Skeletal muscle tissue (tissue), 4 donors: ENCODE data around the gene PTPRM. TPM values are rescaled to one million over a fixed set of nuclear protein-coding genes. Genes with fewer than 3 reads are reported as not detected.

Experiments
- H3K27ac ChIP-seq: one replicate; pipeline ENCODE4 v1.7.0; 2013; ENCODE audit warnings: mild to moderate bottlenecking, low read depth, low read length, inconsistent platforms
- H3K27me3 ChIP-seq, 3 donors: one replicate each; pipeline ENCODE4 v1.7.0; 2013; ENCODE audit warnings: low read length in 3 of 3; ENCODE audit not compliant: control insufficient read depth in 3 of 3, insufficient read depth in 3 of 3
- H3K36me3 ChIP-seq, 3 donors: one replicate each; pipeline ENCODE4 v1.7.0; 2013; ENCODE audit warnings: low read length in 3 of 3; ENCODE audit not compliant: control insufficient read depth in 3 of 3, insufficient read depth in 3 of 3
- H3K4me1 ChIP-seq, 3 donors: one replicate each; pipeline ENCODE4 v1.7.0; 2013; ENCODE audit warnings: low read length in 3 of 3, mild to moderate bottlenecking in 3 of 3; ENCODE audit not compliant: control insufficient read depth in 3 of 3, insufficient read depth in 3 of 3
- H3K4me3 ChIP-seq, 3 donors: one replicate each; pipeline ENCODE4 v1.7.0; 2013; ENCODE audit warnings: low read length in 3 of 3
- H3K9ac ChIP-seq, 3 donors: one replicate each; pipeline ENCODE4 v1.7.0; 2013; ENCODE audit warnings: low read length in 3 of 3, mild to moderate bottlenecking in 3 of 3, moderate library complexity in 2 of 3, low read depth in 1 of 3
- H3K9me3 ChIP-seq, 3 donors: one replicate each; pipeline ENCODE4 v1.7.0; 2013; ENCODE audit warnings: low read length in 3 of 3; ENCODE audit not compliant: control insufficient read depth in 3 of 3
- total RNA-seq: library from RNA; depleted of rRNA; stranded (reverse); fragments of >200 nt; gene quantifications from one replicate; pipeline ENCODE4 v1.2.3, GENCODE V29; 2014
- donor health status: Osteomylitis.

The PTPRM gene
- total RNA-seq, 1 donor from 2014 or later: 68.9 TPM

DNA sequence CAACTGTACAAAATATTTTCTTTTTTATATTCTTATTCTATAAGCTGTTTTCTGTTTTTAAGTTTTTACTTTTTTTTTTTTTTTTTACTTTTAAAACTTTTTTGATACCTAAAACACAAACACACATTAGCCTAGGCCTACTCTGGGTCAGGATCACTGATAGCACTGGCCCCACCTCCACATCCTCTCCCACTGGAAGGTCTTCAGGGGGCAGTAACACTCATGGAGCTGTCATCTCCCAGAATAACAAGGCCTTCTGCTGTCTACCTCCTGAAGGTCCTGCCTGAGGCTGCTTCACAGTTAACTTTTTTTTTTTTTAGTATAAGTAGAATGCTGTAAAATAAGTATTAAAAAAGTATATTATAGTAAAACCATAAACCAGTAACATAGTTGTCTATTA is 415.1 kb downstream of the PTPRM start:
- Histone ChIP-seq H3K27ac (no peak overlapping the region), H3K4me1 (no peaks in the 10 kb centered on the region), H3K9me3 (no peaks in the 10 kb centered on the region), H3K27me3 (no peaks in the 10 kb centered on the region), H3K9ac (no peak overlapping the region), H3K36me3 (no peaks in the 10 kb centered on the region), H3K4me3 (no peak overlapping the region)

DNA sequence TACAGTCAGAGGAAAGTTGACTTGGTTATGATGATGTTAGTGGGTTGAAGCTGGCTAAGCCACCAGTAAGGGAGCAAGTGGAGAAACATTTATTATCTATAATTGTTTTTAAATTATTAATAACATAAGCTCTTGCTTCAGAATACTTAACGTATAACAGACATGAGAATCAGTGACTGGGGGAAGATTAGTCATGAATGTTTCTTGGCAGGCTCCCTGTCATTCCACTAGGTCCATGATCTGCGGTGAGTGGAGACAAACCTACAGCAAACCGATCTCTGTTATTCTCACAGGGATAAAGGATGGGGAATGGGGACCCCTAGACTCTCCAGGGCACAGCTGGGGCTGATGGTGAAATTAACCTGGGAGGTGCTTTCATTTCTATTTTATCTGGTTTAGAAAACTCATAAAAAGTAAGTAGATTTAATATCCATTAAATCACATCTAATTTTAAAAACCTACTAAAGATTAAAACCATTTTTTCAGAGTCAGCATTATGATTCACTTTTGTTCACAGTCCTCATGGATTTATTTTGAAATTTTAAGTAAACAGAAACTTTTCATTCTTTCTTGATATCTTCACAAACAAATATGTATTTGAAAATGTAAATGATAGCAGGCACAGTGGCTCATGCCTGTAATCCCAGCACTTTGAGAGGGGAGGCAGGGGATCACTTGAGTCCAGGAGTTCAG is 420.3 kb downstream of the PTPRM start:
- Histone ChIP-seq H3K27ac (no peak overlapping the region), H3K4me3 (no peak overlapping the region), H3K9me3 (no peaks in the 10 kb centered on the region), H3K27me3 (no peaks in the 10 kb centered on the region), H3K36me3 (no peaks in the 10 kb centered on the region), H3K4me1 (no peaks in the 10 kb centered on the region), H3K9ac (no peak overlapping the region)

DNA sequence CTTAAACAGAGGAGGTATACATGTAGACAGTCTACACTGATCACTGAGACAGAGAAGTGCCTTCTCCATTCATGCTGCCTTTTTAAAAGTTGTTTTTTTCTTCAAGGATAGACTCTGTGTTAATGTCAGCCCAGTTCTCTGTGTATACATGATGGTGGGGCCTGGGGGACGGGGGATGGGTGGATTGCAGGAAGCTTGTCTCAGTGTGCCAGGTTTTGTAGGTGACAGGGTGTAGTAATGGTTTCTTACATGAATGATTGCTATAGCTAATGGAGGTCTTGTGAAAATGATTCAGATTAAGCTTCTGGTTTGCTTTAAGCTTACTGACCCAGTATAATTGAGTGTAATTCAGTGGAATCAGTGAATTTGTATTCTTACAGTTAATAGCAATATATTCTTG is 423.6 kb downstream of the PTPRM start:
- H3K27me3 ChIP-seq: no peaks in the 10 kb centered on the region
- no peak overlapping the region for H3K27ac ChIP-seq
- no peak overlapping the region for H3K4me3 ChIP-seq
- H3K36me3 ChIP-seq: no peaks in the 10 kb centered on the region
- no peaks in the 10 kb centered on the region for H3K4me1 ChIP-seq
- H3K9ac ChIP-seq: no peak overlapping the region
- no peaks in the 10 kb centered on the region for H3K9me3 ChIP-seq

DNA sequence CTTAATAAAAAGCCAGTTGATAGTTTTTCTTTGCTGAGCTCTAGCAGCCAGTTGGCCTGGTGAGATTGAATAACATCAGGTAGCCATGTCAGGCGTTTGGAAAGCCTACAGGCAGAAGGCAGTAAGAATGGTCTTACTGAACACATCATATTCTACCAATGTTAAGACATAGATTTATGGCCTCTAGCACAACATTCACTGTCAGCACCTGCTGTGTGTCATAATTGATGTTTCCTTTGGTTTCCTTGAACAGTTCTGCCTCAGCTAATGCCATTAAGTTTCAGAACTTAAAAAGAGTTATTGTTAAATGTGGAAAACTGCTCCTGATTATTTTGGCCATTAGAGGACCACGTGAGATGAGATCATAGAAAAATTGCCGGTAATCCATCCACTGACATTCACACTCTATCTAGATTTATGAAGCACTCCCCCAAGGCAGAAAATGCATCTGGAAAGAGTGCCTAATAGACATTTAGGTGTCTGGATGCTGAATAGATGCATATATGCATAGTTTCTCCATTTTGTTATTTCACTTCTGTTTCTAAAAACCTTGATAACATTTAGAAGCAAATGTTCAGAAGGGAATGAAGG is 434.7 kb downstream of the PTPRM start:
- Histone ChIP-seq H3K9ac (no peak overlapping the region), H3K27me3 (no peaks in the 10 kb centered on the region), H3K4me1 (peaks cover 6 to 14% (median 6%) of the 10 kb centered on the region in 3 donors), H3K27ac (no peak overlapping the region), H3K9me3 (no peaks in the 10 kb centered on the region), H3K36me3 (no peaks in the 10 kb centered on the region), H3K4me3 (no peak overlapping the region)

DNA sequence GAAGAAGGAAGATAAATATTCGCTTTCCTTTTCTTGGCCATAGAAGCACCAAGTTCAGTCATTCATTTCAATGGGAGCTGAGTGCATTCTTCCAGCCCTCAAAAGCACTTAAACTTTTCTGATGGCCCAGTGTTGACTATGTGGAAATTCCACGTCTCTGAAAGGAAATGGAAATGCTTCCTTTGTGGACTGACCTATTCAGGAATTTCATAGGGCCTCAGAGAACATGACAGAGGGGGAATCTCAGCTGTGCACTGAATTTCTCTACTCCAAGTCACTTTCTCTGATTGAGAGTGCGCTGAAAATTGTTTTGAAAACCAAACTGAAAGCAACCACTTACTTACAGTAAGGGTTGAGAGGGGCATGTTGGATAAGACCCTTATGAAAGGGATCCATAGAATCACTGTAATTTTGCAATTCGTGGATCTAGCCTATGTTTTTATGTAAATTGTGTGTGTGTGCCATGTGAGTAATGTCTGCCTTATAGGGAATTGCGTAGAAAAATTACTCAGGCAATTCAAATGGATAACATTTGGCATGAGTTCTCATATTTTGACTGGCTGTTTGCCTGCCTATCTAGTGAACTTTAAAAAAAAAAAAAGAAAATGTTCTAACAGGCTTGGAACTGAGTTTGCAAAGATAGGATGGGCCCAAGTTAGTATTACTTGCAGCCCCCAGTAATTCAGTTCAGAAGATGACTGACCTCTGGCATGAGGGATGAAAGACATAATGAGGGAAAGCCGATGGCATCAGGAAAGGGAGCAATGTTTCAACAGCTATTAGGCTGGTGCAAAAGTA is 437.0 kb downstream of the PTPRM start:
- Histone ChIP-seq H3K36me3 (no peaks in the 10 kb centered on the region), H3K4me1 (peaks cover 6 to 14% (median 6%) of the 10 kb centered on the region in 3 donors), H3K4me3 (no peak overlapping the region), H3K27ac (no peak overlapping the region), H3K27me3 (no peaks in the 10 kb centered on the region), H3K9me3 (no peaks in the 10 kb centered on the region), H3K9ac (no peak overlapping the region)

GRCh38 chr18:8004792-8005191 is 437.7 kb downstream of the PTPRM start:
- no peak overlapping the region for H3K9ac ChIP-seq

DNA sequence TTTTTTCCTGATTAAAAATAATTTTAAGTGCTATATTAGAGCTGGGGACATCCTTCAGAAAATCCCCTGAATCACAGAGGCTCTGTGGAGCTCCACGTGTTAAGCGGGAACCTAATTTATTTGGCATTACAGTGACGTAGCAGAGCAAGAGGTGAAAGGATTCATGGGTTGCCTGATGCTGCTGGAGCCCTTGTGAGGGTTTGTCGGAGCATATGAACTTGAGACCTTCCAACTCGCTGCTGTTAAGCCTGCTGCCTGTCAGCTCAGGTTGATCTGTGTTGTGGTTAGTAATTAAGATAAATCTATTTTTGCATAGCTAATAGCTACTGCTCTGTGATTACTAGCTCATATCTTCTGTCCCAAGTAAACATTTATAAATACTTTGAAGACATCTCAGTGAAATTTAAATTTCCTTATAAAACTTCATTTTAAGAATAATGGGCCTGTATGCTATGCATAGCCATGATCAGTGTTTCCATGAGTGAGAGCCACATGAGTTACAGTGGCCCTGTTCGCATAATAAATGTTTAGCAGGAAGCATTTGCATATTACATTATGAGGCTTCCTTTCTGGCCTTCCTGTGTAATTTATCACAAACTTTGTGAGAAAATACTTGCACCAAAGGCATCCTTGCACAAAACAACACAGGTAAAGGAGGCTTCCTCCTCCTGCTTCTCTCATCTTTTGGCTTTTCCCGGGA is 438.9 kb downstream of the PTPRM start:
- no peaks in the 10 kb centered on the region for H3K27me3 ChIP-seq

More at GRCh38 chr18:8004792-8005191, 437.7 kb downstream of the PTPRM start:
- Histone ChIP-seq H3K27ac (no peak overlapping the region), H3K4me1 (peaks cover 6 to 14% (median 6%) of the 10 kb centered on the region in 3 donors), H3K9me3 (no peaks in the 10 kb centered on the region), H3K4me3 (no peak overlapping the region), H3K36me3 (no peaks in the 10 kb centered on the region), H3K27me3 (no peaks in the 10 kb centered on the region)

DNA sequence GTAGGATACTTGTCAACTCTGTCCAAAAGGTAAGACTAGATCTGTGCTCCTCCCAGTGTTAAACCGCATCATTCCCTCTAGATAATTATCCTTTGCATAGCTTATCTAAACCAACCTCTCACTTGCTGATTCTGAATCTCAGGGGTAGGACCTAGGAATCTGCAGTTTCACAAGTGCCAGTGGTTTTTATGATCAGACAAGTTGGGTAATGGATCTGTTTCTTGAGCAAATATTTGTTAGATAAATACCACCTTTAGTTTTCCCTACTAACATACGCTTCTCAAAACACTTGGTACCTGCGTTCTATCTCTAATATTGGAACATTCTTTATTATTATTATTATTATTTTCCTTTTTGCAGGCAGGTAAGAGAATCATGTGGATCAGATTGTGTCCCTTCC is 439.9 kb downstream of the PTPRM start:
- no peak overlapping the region for H3K4me3 ChIP-seq
- no peaks in the 10 kb centered on the region for H3K9me3 ChIP-seq
- H3K27ac ChIP-seq: no peak overlapping the region
- H3K27me3 ChIP-seq: no peaks in the 10 kb centered on the region
- no peaks in the 10 kb centered on the region for H3K36me3 ChIP-seq
- H3K9ac ChIP-seq: no peak overlapping the region
- H3K4me1 ChIP-seq: peaks cover 0 to 3% (median 3%) of the 10 kb centered on the region in 3 donors

More for the DNA sequence above, 438.9 kb downstream of the PTPRM start:
- H3K4me1 ChIP-seq: peaks cover 6 to 10% (median 6%) of the 10 kb centered on the region in 3 donors
- H3K36me3 ChIP-seq: no peaks in the 10 kb centered on the region
- no peaks in the 10 kb centered on the region for H3K9me3 ChIP-seq
- H3K27ac ChIP-seq: no peak overlapping the region
- no peak overlapping the region for H3K9ac ChIP-seq
- H3K4me3 ChIP-seq: no peak overlapping the region

DNA sequence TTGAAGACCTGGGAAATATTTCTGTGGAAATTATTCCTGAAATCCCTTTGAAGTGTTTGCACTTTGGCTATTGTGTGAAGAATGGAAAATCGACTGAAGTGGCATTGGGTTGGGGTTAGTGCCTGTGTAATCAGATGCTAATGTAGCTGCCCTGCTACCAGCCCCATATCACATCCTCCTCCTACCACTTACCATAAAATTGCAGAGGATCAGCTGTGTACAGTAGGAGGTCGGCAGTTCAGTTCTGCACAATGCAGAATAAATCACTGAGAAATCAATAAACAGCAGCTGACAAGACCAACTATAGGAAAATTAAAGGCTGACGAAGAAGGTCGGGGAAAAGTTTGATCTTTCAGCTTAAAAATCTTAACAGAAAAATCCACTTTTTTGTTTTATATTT is 440.9 kb downstream of the PTPRM start:
- Histone ChIP-seq H3K4me1 (peaks cover 0 to 3% (median 3%) of the 10 kb centered on the region in 3 donors), H3K27me3 (no peaks in the 10 kb centered on the region), H3K4me3 (no peak overlapping the region), H3K9me3 (no peaks in the 10 kb centered on the region), H3K36me3 (no peaks in the 10 kb centered on the region), H3K27ac (no peak overlapping the region), H3K9ac (no peak overlapping the region)
